ENCODE measurements around the gene WTIP.

GRCh38 chr19:34497112-34497805, 15.7 kb downstream of the WTIP start:
- TF ChIP-seq CTCF (IDR thresholded peaks at IDR 0.05): no peak
- TF ChIP-seq POLR2A (IDR thresholded peaks at IDR 0.05): no peak

All from ovary (tissue), 3 donors.